Prostate gland (tissue), 2 donors: Measurements from ENCODE around the gene CFAP20.

ENCODE experiments used
- CTCF ChIP-seq, 4 experiments: fragments of 200-600 bp in 2 of 4; fragments of 450-650 bp in 2 of 4; sonication (generic) in 2 of 4; IDR thresholded peaks; 1 replicate in 3 of 4; 2 replicates in 1 of 4; pipeline ENCODE4 v1.5.1; 2016 to 2019; ENCODE audit warnings: antibody characterized with exemption in 4 of 4, mild to moderate bottlenecking in 2 of 4, moderate library complexity in 2 of 4
- POLR2A ChIP-seq: fragments of 450-650 bp; IDR thresholded peaks from one replicate; pipeline ENCODE4 v1.6.1; 2016; ENCODE audit warnings: antibody characterized with exemption, mild to moderate bottlenecking
- POLR2AphosphoS5 ChIP-seq: sonication (generic); formaldehyde crosslinking; IDR thresholded peaks from one replicate; pipeline ENCODE4 v1.6.1; 2017; ENCODE audit warnings: antibody characterized with exemption

DNA sequence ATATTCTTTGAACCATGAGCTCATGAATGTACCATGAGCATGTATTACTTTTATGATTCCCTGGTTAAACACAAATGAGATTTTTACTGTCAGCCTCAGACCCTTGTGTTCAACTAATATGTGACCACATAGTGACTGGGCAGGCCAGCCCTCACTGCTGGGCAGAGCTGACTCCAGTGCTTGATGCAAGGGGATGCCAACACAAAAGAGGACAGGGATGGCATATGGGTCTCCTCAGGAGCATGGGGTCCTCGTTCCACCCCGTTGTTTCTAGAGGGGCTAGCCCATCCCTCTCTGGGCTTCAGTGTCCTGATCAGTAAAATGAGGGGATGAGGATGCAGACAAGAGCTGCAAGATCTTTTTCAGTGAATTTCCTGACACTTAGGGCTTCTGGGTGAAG, 19.3 kb downstream of the CFAP20 start:
- TF ChIP-seq CTCF (IDR thresholded peaks at IDR 0.05), result no peak
- no peak for TF ChIP-seq POLR2AphosphoS5
- no peak for TF ChIP-seq POLR2A
